Measurements from ENCODE around the gene TRIM72.

GRCh38 chr16:31243734-31244670 lies 30.1 kb downstream of the TRIM72 start:
- TF ChIP-seq CTCF (conservative IDR thresholded peaks at IDR 0.05 in 1 of 2, IDR thresholded peaks at IDR 0.05 in 1 of 2; ENCODE audit: extremely low read depth in 1 of 2, insufficient read depth in 1 of 2, low read depth in 1 of 2, low read length in 2 of 2) (no peak), EZH2 (IDR thresholded peaks at IDR 0.05; ENCODE audit: borderline replicate concordance, low read length) (no peak)
